Fibroblast of skin of right quadriceps (primary cell): Measurements from ENCODE around the gene EPYC.
A peak's percentile ranks its signal among the peaks of the same experiment; 100 is the strongest.

Experiments used
- DNase-seq: peaks from one replicate; pipeline ENCODE4 v3.0.0-alpha.2; 2013

Gene EPYC, protein sequence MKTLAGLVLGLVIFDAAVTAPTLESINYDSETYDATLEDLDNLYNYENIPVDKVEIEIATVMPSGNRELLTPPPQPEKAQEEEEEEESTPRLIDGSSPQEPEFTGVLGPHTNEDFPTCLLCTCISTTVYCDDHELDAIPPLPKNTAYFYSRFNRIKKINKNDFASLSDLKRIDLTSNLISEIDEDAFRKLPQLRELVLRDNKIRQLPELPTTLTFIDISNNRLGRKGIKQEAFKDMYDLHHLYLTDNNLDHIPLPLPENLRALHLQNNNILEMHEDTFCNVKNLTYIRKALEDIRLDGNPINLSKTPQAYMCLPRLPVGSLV

GRCh38 chr12:91004872-91005271, at the start of gene EPYC:
EPYC (minus strand) TSS chr12:91004972; CDS start chr12:91002565, 2,407 bp downstream.
- no peak for DNase-seq

DNA sequence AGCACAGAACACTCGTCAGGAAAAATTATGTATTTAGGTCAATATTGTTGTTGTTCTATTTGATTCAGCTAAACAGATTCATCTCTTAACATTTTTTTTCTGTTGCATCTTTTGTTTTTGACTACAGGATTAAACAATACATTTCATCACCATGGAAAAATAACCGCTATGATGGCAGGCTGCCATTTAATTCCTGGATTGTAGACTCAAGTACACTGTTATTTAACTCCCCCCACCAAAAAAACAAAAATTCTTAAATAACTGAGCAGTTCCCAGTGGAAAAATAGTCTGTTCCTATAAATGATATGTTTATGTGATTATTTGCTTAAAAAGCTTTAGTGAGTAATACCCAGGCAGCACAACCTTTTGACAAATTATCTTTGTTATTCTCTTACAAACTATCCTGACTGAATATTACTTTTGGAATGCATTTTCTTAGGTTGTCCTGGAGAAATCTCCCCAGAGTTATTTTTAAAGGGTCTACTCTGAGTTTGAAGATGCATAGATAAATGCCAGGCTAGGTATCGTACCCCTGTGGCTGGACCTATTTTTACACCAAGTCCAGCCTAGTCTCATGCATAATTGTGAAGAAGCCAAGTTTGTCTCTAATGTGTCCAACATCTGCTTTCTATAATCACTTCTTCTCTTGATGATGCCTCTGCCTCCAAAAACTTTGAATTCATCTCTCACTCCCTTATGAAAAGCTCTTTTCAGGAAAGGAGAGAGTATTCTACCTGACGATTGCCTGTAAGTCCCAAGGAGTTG, 49.4 kb upstream of the EPYC start:
- DNase-seq = peak; percentile 89

GRCh38 chr12:91052026-91052425, 47.3 kb upstream of the EPYC start:
- no peak for DNase-seq

GRCh38 chr12:91044586-91044985, 39.8 kb upstream of the EPYC start:
- DNase-seq = no peak

- DNase-seq = no peak
These were observed 38.6 kb upstream of the EPYC start for GRCh38 chr12:91043408-91043807.

- DNase-seq = peak; percentile 22
These were observed 35.5 kb upstream of the EPYC start for GRCh38 chr12:91040096-91040755.

- peak; percentile 83 for DNase-seq
These were observed 32.5 kb upstream of the EPYC start for GRCh38 chr12:91037276-91037675.

- no peak for DNase-seq
These were observed 28.5 kb upstream of the EPYC start for GRCh38 chr12:91033251-91033650.

- peak; percentile 90 for DNase-seq
These were observed 18.7 kb upstream of the EPYC start for GRCh38 chr12:91023326-91024004.

GRCh38 chr12:91021076-91021475, 16.3 kb upstream of the EPYC start:
- DNase-seq = no peak

DNA sequence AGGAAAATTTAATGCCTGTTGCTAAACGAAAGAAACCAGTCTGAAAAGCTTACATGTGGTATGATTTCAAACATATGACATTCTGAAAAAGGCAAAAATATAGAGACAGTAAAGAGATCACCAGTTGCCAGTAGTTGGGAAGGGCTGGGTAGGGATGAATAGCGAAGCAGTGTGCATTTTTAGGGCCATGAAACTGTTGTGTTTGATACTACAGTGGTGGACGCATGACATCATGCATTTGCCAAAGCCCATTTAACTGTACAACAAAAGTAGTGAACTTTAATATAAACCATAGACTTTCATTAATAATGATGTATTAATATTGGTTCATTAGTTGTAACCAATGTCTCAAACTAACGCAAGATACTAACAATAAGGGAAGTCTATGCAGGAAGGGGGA, 14.7 kb upstream of the EPYC start:
- DNase-seq = no peak

DNA sequence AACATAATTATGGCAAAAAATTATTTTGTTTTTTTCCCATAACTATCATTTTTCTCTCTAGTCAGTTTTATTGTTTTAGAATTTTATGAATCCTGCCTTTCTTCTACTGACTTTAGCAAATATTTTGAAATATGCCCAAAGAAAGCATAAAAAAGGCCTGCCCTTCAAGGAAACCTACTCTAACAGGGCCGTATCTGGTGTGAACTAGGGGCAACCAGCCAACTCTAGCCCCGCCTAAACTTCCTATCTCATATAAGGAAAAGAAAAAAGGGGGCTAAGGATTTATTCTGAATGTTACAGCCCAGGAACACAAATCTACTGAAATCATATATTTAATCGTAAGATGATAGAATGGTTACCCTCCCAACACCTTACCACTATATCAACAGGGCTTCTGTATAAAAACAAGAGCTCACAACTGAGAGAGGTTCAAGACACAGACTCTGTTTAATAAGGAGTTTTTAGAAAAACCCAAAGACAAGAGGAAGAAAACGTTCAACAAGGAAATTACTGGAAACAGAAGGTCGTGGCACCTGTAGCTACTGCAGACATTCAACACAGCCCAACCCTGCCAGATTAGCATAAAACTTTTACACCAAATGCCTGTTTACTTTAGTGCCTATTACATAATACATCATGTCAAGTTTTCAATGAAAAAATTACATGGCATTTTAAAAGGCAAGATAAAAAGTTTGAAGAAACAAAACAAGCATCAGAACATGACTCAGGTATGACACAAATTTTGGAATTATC, 12.9 kb upstream of the EPYC start:
- no peak for DNase-seq

GRCh38 chr12:91017043-91017442, 12.3 kb upstream of the EPYC start:
- DNase-seq = no peak

GRCh38 chr12:91009319-91009950, 4.7 kb upstream of the EPYC start:
- peak; percentile 9 for DNase-seq

DNA sequence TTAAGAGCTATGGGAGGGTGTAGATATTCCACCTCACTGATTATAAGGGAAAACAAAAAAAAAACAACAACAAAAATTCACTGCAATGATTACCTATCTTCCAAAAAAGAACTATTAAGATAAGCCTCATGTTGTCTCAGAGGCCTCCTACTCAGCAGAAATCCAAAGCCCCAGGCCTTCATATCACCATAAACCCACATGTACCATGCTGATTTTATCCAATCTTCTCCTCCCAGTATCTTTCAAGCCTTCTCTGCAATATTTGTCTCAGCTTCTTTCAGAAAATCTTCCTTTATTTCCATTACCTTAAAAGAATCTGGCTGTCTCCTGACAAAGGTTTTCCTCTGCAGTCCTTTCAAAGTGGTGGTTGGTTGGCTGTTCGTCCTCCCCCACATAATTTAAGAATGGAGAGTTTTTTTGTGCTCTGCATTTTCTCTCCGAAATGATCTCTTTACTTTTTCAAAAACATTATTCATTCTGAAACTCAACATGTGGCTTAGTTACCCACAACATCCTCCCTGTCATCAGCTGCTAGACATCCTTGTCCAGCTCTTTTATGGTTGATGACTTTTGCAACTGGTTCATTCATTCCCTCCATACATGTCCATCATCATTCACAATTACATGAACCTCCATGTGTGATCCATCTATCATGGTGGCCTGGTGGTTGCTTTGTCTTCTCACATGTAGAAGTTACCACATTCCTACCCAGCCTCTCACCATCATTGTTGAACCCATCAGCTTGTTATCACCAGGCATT, 2.9 kb upstream of the EPYC start:
- no peak for DNase-seq

DNA sequence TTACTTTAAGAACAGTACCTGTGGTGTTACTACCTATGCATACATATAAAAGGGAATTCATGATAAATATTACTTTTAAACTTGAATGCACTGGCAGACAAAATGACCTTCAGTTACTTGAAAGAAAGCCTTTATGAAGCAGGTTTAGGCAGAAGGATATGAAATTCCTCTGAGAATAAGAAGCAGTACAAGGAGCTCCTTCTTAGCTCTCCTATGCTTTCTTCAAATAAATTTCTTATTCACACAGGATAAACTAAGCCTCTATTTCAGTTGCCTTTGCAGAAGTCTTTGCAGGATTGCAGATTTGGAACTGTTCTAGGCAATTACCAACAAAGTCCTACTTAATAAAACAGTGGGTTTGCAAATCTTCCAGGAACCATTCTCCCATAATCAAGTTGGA, 1.0 kb downstream of the EPYC start:
- no peak for DNase-seq

DNA sequence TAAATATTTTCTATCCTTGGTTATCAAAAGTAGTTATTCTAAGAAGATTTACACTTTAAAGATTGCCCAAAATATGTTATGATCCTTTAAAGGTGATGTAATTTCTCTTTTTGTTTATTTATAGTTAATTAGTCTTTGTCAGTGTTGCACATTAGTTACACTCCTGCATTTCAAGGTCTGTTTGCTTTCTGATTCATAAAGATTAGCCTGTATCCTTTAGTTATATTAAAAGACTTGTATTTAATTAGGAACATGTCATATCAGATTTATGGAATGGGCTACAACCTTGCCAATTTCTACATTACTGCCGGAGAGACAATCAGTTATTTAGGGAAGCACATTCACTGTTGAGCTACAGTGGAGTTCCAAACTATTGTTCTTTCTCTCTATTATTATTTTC, 3.5 kb downstream of the EPYC start:
- DNase-seq = no peak

DNA sequence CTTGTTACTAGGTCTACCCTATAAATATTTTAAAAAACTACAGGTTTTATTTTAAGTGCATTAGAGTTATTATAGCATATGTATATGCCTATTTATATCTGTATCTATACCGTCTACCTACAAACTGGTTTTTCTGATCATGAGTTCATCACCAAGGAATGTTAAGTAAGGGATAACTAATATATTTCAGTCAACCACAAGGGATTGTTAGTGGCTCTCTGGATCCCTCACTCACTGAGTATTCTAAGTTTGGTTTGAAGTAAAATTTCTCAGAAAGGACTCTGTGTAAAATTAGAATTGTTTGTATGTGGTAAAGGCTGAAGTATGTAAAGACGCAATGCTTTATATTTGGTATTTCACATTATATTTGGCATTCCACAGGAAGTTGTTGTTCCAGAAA, 4.8 kb downstream of the EPYC start:
- DNase-seq = peak; percentile 65

DNA sequence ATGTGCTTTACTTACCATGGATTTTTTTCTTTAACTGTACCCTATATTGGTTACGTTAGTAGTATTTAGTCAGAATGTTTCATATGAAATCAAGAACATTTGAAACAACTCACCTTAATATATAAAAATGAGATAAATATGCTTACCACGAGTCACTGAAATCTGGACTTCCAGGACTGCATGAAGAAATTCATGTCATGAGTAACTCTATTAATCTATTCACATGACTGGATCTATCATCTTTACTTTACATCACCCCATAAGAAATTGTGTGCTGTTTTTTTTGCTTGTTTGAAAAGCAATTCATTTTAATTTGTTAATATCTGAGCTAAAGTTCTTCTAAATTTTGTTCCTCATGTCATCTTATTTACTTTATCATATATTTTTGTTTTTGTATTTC, 5.2 kb downstream of the EPYC start:
- DNase-seq = no peak

- DNase-seq = no peak
These were observed 9.8 kb downstream of the EPYC start for GRCh38 chr12:90995010-90995409.

GRCh38 chr12:90991952-90992465, 12.8 kb downstream of the EPYC start:
- no peak for DNase-seq
